Measurements from ENCODE around the gene PAEP.

The PAEP gene

GRCh38 chr9:135551456-135551855 lies 10.1 kb upstream of the PAEP start:
- no peak for DNase-seq

GRCh38 chr9:135552021-135552697 lies 9.4 kb upstream of the PAEP start:
- DNase-seq, result no peak

GRCh38 chr9:135552698-135553171 lies 8.8 kb upstream of the PAEP start:
- DNase-seq, result no peak

GRCh38 chr9:135554718-135555117 lies 6.8 kb upstream of the PAEP start:
- DNase-seq, result no peak

GRCh38 chr9:135555203-135555602 lies 6.4 kb upstream of the PAEP start:
- DNase-seq, result no peak

DNA sequence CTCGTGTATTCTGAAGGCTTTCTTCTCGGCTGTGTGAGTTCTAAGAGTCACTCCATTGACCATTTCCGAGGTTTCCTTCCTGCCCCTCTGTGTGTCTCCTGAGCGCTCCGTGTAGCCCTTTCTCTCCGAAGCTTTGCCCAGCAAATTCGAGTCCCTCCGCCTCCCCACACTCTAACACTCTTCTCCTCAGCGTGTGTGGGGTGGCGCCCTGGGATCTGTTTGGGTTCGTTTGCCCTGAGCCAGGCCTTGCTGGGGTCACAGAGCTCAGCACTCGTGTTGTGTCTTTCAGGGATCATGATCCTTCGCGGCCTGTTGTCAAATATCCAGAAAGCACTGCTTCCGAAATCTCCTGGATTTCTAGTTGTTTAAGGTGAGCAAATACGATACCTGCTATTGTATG lies 5.6 kb upstream of the PAEP start:
- DNase-seq, result no peak

DNA sequence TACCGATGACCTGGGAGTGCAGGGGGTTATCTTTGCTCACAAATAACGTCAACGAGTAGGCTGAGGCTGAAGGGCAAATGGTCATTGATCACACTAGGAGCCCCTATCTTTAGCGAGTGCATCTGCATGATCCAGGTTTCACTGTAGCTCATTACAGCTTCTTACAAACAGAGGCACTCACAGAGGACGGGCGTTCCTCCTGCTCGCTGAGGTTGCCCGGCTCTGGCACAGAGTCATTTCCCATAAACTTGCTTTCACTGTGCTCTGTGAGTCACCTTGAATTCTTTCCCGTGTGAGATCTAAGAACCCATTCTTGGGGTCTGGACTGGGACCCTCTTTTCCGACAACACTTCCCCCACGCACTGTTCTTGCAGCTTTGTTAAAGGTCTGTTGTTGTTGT lies 1.9 kb upstream of the PAEP start:
- DNase-seq, result no peak

GRCh38 chr9:135562235-135562745 lies 734 bp downstream of the PAEP start:
- DNase-seq, result no peak

DNA sequence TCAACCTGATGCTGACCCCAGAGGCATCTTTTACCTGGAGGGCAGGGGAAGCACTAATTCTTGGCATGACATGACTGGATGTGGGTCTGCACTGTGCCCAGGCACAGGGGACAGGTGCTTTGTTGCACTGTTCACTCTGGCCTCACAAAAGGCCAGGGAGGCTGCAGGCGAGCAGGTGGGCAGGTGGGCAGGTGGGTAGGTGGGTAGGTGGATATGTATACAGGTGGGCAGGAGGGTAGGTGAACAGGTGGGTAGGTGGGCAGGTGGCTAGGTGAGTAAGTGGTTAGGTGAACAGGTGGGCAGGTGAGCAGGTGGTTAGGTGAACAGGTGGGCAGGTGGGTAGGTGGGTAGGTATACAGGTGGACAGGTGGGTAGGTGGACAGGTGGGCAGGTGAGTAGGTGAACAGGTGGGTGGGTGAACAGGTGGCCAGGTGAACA lies 1.5 kb downstream of the PAEP start:
- DNase-seq, result no peak

GRCh38 chr9:135563858-135564257 lies 2.3 kb downstream of the PAEP start:
- no peak for DNase-seq

DNA sequence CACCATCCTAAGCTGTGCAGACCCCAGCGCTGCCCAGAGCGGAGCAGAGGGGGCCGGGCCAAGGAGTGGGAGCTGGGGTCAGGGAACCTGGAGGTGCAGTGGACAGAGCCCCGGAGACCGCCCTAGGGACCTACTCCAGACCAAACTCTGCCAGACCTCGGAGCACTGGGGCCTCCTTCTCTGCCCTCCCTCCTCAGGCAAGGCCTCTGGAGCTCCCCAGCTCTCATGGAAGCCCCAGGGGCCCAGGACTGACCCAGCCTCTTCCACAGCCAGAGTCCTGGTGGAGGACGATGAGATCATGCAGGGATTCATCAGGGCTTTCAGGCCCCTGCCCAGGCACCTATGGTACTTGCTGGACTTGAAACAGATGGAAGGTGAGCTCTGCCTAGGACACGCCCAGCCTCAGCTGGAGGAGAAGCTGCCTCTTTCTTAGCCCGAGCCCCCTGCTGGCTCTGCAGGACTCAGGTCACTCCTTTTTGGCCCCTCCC lies 3.6 kb downstream of the PAEP start:
- no peak for DNase-seq

GRCh38 chr9:135565636-135566035 lies 4.1 kb downstream of the PAEP start:
- DNase-seq, result no peak

DNA sequence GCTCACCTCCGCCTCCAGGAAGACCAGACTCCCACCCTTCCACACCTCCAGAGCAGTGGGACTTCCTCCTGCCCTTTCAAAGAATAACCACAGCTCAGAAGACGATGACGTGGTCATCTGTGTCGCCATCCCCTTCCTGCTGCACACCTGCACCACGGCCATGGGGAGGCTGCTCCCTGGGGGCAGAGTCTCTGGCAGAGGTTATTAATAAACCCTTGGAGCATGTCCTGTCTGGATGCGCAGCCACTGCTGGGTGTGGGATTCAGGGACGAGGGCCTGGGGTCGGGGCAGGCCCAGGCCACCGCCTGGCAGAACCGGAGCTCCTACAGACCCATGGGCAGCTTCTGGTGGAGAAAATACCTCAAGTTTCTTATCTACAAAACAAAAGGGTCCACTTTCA lies 5.0 kb downstream of the PAEP start:
- DNase-seq, result no peak

- DNase-seq, result no peak
Observed at GRCh38 chr9:135567311-135567710, 5.8 kb downstream of the PAEP start.

GRCh38 chr9:135568026-135568425 lies 6.5 kb downstream of the PAEP start:
- DNase-seq, result no peak

GRCh38 chr9:135570456-135570855 lies 8.9 kb downstream of the PAEP start:
- DNase-seq, result no peak

- DNase-seq, result no peak
Observed at GRCh38 chr9:135572233-135572632, 10.7 kb downstream of the PAEP start.

- no peak for DNase-seq
Observed at GRCh38 chr9:135573124-135573523, 11.6 kb downstream of the PAEP start.

DNA sequence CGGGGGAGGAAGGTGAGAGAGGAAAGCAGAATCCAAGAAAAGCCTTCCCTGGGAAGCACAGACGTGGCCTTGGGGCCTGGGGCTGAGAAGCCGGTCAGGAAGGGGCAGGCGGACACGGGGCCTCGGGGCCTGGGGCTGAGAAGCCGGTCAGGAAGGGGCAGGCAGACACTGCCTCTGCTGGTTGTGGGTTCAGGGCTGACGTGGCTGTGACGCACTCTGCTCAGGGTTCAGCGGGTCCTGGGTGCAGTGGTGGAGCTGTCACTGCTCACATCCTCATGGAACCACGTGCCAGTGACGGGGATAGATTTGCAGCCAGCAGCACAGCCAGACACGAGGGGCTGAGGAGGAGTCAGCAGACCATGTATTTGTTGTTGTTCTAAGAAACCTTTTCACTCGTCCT lies 12.8 kb downstream of the PAEP start:
- no peak for DNase-seq

- DNase-seq, result no peak
Observed at GRCh38 chr9:135574943-135575342, 13.4 kb downstream of the PAEP start.

DNA sequence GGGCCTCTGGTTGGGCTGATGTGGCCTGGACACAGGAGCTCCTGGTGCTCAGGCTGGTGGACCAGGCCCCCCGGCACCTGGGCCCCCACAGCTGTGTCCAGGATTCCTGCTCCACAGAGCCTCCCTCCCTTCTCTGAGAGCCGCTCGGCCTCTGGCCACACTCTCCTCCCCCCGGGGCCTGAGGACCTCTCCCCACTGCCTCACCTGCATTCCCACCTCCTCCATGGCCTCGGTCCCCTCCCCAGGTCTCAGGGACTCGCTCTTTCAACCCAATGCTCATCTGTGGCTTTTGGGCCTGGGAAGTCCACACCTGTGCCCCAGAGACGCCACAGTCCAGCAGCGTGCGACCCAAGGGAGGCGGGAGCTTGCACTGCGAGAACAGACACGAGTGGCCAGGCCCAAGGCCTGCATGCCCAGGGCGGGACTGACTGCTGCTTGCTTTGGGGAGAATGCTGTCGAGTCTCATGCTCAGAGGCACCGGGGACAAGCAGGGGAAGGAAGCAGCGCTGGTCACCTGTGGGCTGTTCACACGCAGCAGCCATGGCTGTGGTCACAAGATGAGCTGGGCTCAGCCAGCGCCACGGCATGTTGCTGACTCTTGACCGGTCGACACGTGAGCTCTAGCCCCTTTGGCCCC lies 14.6 kb downstream of the PAEP start:
- no peak for DNase-seq

DNA sequence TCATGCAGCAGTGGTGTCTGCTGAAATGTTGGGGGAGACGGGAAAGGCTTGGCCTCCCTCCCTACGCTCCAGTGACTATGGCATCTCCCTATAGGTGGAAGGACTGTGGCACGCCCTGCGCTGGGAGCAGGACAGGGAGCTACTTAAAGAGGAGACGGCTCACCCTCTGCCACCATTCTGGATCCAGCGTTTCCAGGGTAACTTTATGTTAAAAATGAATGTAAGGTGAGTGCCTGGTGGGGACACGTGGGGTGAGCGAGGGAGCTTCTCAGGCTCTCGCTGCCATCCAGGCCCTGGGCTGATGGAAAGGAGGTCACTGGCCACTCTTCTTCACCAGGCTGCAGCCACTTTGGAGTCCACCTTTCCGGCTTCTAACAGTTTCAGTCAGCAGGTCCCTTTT lies 15.7 kb downstream of the PAEP start:
- no peak for DNase-seq

- DNase-seq, result no peak
Observed at GRCh38 chr9:135579356-135579755, 17.8 kb downstream of the PAEP start.

GRCh38 chr9:135579889-135580660 lies 18.5 kb downstream of the PAEP start:
- DNase-seq, result no peak
